HG02870 (cell line): ENCODE measurements around the gene FGD5.
A peak's percentile ranks its signal among the peaks of the same experiment; 100 is the strongest.

ENCODE experiments used
- ATAC-seq: cut with Tn5 transposase; IDR thresholded peaks from one replicate; pipeline ENCODE4 v1.9.1; 2021; ENCODE audit warnings: mild to moderate bottlenecking, moderate library complexity; ENCODE audit not compliant: unreplicated experiment

The FGD5 gene

GRCh38 chr3:14826069-14826468, 7.3 kb downstream of the FGD5 start:
- no peak for ATAC-seq

GRCh38 chr3:14827776-14828175, 9.0 kb downstream of the FGD5 start:
- no peak for ATAC-seq

GRCh38 chr3:14829811-14830210, 11.0 kb downstream of the FGD5 start:
- no peak for ATAC-seq

DNA sequence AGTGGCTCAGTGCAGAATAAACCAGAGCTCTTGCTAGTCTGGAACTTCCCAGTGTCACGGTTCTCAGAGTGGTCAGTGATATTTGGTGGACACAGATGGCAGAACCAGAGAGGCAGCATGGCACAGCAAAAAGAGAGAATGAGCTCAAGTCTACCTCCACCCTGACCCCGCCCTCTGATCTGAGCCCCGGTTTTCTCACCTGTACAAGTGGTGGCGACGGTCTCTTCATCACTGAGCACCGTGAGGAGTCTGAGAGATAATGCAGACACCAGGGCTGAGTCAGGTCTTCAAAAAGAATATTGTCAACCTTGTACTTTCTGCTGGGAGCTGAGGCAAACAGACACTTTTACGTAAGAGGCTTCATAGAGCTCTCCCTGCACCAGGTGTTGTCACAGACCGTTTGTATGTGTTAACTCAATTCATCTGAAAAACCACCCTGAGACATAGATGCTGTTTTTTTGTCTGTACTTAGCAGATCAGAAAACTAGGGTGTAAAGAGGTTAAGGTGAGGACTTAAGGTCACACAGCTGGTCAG, 13.2 kb downstream of the FGD5 start:
- no peak for ATAC-seq

DNA sequence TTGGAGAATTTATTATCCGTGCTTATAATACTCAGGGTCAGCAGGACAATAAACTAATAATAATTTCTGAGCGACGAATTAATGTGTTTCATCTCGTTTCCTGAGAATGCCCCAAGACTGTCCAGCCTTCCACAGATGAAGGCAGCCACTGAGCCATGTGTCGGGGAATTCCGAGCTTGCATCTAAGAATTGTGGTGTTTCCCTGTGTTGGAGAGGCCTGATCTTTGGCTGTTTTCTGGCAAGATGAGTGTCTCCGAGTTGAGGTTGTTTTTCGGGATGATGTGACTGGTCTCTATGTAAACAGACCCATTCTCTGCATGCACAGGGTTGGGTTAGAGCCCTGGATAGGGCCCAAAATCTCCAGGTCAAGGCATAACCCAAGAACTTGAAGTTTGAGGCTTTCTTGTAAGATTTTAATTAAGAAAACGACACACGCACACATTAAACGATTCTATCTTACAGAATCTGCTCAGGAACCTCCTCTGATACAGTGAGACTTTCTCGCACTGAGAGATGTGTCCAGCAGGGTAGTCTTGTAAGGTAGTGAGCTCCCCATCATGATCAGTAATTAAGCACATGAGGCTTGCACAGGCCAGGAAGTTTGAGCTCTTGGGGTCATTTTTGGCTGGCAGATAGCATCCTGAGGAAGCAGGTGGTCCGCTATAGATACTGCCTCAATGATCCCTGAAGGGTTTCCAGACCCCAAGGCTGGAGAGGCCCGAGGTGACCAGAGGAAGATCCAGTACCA, 14.4 kb downstream of the FGD5 start:
- no peak for ATAC-seq

DNA sequence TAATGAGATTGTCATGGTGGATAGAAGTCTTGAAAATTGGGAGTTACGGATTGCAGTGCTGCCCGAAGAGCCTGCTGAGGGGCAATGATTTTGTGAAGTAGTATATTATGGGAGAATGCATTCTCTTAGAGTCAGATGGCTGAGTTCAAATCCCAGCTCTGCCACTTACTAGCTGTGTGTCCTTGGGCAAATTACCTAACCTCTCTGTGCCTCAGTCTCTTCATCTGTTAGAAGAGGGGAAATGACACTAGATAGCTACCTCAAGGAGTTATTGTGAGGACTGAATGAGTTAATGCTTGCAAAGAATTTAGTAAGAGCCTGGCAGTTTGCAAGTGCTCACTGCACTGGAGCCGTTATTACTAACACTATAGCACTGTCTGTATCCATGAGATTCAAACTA, 15.4 kb downstream of the FGD5 start:
- no peak for ATAC-seq

GRCh38 chr3:14834807-14835466, 16.2 kb downstream of the FGD5 start:
- ATAC-seq = no peak

DNA sequence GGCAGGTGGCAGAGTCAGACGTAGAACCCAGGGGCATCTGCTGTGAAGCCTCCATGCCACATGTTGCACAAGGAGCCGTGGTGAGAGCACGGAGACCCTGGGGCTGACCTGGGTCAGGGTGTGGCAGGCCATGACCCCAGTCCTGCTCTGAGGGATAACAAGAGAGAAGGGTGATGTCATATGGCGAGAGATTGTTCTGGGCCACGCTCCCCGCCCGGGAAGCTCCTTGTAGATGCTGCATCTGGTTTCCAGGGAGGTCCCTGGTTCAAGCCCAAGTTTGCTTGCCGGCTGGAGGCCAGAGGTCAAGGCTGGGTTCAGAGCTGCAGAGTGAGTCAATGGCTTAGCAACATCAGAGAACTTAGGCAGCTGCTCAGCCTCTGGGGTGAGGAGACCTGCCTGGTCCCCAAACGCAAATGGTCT, 17.3 kb downstream of the FGD5 start:
- no peak for ATAC-seq

DNA sequence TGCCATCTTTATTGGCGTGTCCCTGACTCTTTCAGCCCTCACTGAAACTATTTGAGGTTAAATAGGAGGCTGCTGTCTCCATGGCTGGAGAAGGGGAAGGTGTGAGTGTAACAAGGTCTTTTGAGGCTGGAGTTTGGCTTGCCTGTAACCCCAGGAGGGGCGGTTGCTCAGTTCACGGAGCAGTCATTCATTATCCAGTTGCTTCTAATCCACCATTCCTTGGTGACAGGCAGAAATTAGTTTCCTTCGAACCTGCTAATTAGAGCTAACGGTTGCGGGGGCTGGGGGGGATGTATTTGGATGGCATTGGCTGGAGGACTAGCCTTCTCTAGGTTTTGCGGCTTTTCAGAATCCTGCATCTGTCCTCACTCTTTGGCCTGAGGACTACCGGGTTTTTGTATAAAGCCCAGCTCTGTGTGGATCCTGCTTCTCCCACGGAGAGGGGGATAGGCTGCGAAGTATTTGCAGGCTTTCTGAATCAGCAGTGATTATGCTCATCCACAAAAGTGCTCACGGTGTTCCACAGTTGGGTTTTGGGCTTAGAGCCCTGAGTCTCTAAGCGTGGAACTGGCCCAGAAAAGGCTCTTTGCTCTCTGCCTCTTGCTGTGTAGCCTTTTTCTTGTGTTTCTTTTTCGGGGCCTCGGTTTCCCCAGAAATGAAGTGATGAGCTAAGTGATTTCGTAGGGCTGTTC, 18.6 kb downstream of the FGD5 start:
- ATAC-seq = no peak

- ATAC-seq = no peak
Measured at GRCh38 chr3:14837878-14838258, 19.1 kb downstream of the FGD5 start.

DNA sequence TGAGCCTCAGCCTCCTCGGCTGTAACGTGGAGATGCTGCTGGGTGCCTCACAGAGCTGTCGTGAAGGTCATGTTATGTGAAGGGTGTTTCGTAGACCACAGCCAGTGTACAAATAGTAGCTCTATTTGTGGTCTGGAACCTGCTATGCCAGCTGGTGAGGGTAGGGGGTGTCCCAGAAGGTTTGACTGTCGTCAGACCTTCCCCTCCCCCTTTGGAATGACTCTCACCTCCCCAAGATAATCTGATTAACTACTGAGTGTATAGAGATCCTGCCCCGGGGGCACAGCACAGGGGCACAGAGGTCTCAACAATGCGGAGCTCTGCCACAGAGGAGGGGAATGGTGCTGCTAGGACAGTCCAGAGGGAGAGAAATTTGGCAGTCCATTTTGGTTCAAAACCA, 20.5 kb downstream of the FGD5 start:
- ATAC-seq = no peak

DNA sequence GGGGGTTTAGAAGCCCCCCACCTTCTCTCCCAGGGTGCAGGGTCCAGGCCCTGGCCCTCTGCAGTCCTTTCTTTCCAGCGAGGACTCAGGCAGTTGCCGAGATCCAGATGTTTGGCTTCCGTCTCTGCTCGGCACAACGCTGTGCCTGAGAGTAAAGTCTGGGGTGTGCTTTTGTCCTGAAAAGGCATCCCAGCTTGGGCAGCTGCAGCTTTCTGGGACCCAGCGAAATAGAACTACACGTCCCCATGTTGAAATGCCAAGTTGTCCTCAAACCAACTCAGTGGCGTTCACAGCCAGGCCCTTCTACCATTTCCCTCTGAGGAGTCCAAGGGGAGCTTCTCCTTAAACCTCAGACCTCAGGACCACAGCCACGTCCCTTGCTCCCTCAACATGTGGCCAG, 23.1 kb downstream of the FGD5 start:
- no peak for ATAC-seq

GRCh38 chr3:14842277-14842676, 23.5 kb downstream of the FGD5 start:
- ATAC-seq = no peak

DNA sequence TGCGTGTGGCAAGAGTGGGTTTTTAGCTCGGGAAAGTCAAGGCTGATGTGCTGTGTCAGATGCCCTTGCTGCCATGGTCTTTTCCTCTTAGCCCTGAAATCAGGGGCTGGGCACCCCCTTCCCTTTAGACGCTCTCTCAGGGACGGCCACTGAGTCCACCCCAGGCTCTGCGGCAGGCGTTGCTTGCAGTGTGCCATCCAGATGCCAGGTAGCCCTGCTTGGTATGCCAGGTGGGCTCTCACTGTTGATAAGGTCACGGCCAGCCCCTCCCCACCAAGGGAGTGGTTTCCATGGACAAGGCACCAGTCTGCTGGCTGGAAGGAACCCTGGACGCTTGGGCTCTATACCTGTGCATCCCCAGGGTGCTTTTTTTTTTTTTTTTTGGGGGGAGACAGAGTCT, 24.6 kb downstream of the FGD5 start:
- no peak for ATAC-seq

GRCh38 chr3:14844386-14845170, 25.8 kb downstream of the FGD5 start:
- ATAC-seq = peak; percentile 16

DNA sequence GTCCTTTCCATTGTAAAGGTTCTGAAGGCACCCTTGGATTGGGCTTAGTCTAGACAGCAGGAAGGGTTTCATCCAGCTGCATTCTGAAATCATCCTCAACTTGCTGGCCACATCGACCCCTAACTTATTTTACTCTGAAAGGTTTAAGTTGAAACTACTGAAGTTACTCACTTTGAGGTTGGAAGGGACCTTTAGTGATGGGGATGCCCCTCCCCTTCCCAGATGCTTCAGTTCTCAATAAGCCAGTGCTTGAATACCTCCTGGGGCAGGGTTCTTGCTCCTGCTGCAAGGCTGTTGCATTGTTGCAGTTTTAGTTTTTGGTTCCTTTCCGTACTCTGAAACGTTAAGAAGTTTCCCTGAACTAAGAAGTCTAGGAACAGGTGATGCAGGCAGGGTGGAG, 26.4 kb downstream of the FGD5 start:
- ATAC-seq = peak; percentile 70

DNA sequence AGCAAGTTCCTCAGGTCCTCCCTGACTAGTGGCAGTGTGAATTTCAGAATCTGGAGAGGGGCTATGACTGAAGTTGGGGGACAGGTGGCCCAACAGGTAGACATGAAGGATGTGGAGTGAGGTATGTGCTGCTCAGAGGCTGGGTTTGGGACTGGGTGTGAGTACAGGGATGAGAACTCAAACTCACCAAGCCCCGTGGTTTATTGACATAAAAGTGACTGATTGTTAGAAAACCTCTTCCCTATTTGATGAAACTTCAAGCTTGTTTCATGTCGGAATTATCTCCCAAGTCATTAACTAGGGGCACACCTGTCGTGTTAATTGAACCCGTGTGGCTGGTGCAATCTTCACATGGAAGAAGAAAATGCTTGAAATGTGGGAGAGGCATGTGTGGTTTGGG, 27.1 kb downstream of the FGD5 start:
- no peak for ATAC-seq

DNA sequence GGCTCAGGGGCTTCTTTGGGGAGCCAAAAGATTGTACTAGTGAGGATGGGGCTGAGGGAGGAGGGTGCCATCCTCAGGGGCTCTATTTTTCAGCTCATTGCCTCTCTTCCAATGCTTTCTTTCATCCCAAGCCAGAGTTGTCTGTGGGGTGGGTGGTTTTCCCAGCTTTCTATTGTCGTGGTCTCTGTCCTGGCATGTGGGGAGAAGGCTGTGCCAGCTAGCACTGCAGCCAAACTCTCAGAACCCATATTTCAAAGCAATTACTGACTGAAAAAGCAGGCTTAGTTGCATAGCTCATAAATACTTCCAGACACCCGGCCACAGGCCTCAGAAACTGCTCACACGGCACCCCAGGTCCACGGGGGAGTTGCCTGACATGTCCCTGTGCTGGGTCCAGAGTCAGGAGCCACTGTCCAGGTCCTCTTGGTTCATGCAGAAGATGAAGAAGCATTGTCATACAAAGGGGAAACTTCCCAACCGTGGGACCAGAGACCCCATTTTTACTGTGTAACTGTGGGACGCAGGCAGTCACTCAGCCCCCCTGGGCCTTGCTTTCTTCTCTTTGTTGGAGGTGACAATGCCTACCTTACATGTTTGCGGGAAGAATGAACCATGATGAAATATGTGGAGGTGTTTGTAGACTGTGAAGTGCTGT, 27.6 kb downstream of the FGD5 start:
- no peak for ATAC-seq

DNA sequence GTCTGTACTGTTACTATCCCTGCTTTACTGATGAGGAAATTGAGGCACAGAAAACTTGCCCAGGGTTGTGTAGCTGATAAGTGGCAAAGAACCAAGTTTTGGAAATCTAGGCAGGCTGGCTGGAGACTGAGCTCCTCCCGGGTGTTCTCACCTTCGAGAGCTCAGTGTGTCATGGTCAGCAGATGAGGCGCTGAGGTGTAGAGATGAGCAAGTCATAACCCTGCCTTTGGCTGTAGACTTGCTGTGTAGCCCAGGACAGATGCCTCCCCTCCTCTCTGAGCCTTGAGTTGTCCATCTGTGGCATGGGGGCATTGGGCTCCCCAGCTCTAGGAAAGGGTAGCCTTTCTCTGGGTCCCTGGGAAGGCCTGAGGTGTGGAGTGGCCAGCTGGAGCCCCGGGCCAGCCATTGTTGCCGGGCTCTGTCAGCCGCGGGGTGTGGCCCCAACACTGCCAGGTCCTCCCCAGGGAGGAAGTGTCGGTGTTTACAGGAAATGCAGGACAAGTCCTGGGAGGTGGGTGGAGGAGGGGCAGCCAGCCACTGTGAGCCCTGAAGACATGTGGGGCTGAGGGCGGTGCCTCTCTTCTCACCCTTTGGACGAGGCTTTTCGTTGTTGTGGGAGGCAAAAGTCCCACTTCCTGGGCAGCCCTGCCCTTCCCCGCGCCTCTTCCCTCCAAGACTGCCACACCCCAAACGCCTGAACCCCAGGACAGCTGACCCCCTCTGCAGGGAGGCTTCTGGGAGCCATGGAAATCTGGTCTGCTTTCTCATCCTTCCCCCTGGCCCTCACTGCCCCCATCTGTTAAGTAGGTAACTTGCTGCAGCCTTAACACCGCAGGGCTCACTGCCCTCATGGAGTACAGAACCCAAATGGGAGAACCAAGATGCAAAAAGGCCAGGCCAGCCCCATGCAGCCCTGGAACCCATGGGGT, 29.1 kb downstream of the FGD5 start:
- ATAC-seq = no peak

DNA sequence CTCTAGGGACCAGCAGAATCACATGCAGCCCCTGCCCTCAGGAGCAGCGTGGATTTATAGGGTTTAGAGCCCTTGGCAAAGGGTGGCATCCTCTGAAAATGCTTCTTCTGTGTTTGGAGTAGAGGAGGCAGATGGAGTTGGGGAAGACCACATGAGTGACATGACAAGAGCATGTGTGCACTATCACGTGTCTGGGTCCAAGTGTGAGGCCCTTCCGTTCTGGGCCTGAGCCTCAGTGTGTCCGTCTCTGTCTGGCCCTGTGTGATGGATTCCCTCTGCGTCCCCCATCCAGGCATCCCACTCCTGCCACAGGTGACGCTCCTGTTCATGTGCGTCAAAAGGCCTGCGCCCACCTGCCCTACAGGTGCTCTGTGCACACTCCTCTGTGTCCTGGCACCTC, 30.1 kb downstream of the FGD5 start:
- no peak for ATAC-seq
